HTERT RPE-1 (cell line): ENCODE data around the gene CCL5.
"Not testable (repeated sequence)": the region's sequence is repeated elsewhere in the genome, so short reads cannot be mapped to it uniquely, and the experiment has no call there.

Source experiments
- in situ Hi-C: fragments of 300-500 bp; cut with MboI; formaldehyde crosslinking; loops from 4 replicates; pipeline ENCODE4 v1.14.3; 2020; ENCODE audit warnings: low sequenced_read_pairs

The CCL5 gene

GRCh38 chr17:35898283-35899070, 18.3 kb upstream of the CCL5 start:
- in situ Hi-C loops, result no loop called here

DNA sequence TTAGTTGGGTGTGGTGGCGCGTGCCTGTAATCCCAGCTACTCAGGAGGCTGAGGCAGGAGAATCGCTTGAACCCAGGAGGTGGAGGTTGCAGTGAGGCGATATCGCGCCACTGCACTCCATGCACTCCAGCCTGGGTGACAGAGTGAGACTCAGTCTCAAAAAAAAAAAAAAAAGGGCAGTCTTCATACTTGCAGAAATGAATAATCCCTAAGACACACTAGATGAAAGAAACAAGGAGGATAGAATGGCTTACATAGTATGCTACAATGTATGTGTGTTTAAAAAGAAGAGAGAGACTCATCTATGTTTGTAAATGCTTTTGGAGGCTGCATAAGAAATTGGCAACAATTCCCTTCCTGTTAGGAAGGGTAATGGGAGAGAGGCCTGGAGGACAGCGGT, 17.6 kb upstream of the CCL5 start:
- in situ Hi-C loops, result not testable (repeated sequence)

GRCh38 chr17:35895636-35896587, 15.8 kb upstream of the CCL5 start:
- in situ Hi-C loops, result no loop called here

DNA sequence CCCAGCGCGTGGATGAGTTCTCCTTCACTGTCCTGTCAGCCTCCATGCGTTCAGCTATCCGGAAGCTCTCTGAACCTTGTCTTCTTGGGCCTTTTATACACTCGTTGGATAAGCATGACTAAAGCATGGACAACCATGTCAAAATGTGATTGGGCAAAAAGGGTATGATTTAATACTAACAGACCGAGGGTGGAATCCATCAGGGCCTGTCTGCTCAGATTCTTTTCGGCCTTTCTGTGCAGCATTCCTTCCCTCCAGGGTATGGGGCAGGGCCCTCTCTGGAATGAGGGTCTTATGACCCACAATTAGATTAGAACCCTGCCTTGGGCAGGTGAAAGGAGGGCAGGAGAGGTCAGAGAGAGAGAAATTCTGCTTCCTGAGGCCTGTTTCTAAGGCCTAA, 14.0 kb upstream of the CCL5 start:
- in situ Hi-C loops, result no loop called here

GRCh38 chr17:35893751-35894150, 13.6 kb upstream of the CCL5 start:
- in situ Hi-C loops, result no loop called here

GRCh38 chr17:35892091-35893035, 12.2 kb upstream of the CCL5 start:
- in situ Hi-C loops, result no loop called here

GRCh38 chr17:35891269-35891668, 11.1 kb upstream of the CCL5 start:
- in situ Hi-C loops, result no loop called here

DNA sequence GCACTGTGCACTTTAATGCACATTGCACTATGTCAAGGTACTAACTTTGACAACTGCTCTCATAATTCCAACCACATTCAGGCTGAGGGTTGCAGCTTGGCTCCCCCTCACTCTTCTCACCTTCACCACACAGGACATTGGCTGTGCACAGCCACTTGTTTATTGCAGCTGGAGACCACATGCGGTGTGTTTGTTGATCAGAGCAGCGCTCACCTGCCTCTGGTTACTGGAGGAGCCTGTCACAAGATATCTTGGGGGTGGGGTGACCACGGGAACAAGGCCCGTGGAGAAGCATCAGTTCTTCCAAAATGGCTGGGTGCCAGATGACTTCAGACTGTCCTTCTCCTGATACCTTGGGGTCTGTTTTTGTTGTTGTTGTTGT, 10.6 kb upstream of the CCL5 start:
- in situ Hi-C loops, result no loop called here

DNA sequence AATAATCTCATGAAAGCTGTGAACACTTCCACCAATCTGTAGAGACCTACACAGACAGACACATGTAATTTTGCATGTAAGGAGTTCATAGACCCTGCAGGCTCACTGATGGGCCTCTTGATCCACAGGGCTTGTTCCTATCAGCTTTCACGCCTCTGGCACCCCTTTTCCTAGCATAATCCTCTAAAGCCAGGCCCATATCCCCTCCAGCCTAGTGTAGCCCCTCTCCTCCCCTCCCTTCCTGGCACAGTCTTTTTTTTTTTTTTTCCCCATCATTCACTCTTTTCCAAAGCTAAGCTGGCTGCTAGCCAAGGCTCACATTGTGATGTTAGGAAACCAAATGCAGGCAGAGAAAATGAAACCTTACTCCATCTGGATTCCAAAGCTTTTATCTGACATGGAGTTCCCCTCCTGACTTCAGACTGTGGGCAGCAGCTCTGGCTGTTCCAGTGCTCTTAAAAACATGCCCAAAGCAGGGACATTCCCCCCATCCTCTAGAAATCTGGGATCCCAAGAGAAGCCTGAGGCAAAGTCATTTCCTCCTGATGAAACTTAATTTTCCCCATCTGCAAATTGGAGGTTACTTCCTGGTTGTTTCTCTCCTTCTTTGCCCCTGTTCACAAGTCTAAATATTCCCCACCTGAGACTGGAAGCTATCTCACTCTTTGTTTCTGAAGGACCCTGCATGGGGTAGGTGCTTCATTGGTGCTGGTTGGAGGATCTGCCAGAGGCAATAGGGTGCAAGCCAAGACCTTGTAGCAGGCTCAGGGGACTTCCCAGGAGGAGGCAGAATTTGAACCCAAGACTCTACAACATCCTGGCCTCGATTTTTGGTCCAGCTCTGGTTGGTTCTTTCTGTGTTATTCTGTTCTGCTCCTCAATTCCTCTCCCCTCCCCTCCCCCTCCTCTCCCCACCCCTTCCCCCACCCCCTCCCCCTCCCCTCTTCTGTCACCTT, 9.9 kb upstream of the CCL5 start:
- in situ Hi-C loops, result no loop called here

- in situ Hi-C loops, result no loop called here
These were observed 9.1 kb upstream of the CCL5 start for GRCh38 chr17:35889241-35889640.

GRCh38 chr17:35878361-35878760, 1.8 kb downstream of the CCL5 start:
- in situ Hi-C loops, result no loop called here

DNA sequence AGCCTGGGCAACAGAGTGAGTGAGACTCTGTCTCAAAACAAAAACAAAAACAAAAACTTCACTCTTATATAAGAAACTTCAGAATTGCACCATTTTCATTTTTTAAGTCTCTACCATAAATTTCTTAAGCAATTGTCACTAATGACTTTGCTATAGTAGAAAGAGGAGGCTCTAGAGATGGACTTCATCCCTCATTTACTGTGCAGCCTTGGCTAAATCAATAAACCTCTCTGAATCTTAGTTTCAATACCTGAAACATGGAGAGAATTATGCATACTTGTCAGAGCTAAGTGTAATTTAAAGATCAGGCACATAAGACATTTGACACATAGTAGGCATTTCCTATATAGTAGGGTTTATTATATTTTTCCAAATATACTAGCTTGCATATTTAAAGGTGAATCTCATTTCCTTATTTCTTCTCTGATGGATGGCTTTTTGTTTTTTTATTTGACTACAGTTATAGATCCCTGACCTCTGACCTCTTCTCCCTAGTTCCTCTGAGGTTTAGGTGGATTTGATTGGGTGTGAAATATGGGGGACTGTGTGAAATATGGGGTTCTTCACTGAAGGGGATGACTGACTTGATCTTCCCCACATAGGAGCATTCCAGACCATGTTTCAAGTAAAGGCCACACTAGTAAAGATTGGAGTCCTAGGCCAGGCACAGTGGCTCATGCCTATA, 2.7 kb downstream of the CCL5 start:
- in situ Hi-C loops, result no loop called here

- in situ Hi-C loops, result no loop called here
These were observed 3.6 kb downstream of the CCL5 start for GRCh38 chr17:35876534-35876933.

DNA sequence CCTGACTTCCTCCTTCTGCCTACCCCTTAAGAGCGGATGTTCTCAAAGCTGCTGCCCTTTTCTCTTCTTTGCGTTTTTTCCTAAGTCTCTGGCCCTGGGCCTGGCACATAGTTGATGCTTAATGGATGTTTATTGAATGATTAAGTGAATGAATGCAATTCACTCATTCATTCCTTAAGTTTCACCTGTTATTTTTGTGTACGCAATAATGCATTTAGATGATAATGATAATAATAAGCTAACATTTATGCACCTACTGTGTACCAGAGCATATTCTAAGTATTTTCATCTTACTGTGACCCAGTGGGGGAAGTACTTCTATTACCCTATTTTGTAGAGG, 4.4 kb downstream of the CCL5 start:
- in situ Hi-C loops, result no loop called here

DNA sequence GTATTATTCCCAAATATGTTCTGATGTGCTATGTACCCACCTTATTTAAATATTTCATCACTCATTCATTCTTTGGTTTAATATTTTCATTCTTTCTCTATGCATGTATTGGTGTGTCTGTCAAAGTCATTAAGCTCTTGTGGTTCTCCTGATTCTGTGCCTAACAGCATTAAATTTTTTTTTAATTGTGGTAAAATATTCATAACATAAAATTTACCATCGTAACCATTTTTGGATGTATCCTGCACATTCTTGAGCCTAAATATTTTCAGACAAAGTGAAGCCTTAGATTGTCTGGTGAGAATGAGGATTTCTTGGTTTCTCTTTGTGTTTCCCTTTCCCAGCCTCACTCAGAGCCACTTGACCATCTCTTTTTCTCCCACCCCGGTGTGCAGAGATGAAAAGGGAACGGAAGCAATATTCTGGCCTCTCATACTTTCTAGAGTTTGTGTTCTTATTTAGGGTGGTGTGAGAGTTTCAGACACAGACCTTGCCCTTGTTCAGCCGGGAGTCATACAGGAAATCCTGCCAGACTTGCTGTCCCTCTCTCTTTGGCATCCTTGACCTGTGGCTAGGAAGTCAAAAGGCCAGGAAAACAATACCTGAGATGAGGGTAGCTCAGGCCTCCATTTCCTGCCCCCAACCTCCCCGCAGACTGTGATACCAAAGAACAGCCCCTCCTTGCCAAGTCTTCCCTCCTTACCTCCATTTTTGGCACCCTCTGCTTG, 4.9 kb downstream of the CCL5 start:
- in situ Hi-C loops, result no loop called here

- in situ Hi-C loops, result no loop called here
These were observed 7.8 kb downstream of the CCL5 start for GRCh38 chr17:35872196-35872980.

DNA sequence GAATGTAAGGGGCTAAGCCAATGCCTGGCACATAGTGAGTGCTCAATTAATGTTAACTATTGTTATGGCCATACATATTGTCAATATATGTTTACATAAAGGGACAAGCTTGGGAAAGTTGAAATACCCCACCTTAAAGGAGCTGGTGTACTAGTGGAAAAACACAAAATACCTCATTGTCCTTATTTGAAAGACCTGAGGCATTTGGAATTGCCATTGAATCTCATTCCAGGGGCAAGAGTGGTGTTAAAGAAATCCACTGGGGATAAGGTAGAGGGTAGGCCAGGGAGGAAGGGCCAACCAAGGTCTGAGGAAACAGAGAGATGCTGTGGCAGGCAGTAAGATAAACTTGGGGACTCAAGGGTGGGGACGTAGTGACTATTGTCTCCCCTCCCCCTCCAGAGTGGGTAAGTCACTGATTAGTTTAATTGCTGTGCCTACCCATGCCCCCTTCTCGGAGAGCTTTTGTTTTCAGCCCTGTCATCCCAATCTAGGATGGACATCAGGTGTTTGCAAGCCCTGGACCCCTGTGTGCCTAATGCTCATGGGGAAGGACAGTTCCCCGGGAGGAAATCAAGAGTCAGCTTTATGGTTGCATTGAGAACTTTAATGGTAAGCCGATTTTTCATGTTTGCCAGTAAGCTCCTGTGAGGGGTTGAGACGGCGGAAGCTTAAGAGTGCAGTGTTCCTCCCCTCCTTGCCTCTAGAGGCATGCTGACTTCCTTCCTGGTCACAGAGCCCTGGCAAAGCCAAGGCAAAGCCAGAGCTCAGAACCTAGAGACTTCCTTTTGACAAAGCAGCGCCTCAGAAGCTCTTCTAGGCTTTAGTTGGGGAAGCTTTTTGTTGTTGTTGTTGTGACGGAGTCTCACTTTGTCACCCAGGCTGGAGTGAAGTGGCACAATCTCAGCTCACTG, 9.0 kb downstream of the CCL5 start:
- in situ Hi-C loops, result no loop called here
